Brain microvascular endothelial cell (primary cell): ENCODE results near the gene GRID2IP.
A peak's percentile ranks its signal among the peaks of the same experiment; 100 is the strongest.
"Not testable (repeated sequence)": the region's sequence is repeated elsewhere in the genome, so short reads cannot be mapped to it uniquely, and the experiment has no call there.

Experiments used
- DNase-seq: peaks from one replicate; pipeline ENCODE4 v3.0.0-alpha.2; 2020
- H3K27ac ChIP-seq: fragments of 250-450 bp; sonication (Bioruptor Pico); 2 replicates; pipeline ENCODE4 v1.5.1; 2020; ENCODE audit warnings: mild to moderate bottlenecking, moderate library complexity
- H3K27me3 ChIP-seq: fragments of 250-450 bp; sonication (Bioruptor Pico); replicated peaks from 2 replicates; pipeline ENCODE4 v1.5.1; 2020; ENCODE audit warnings: mild to moderate bottlenecking
- H3K36me3 ChIP-seq: fragments of 250-450 bp; sonication (Bioruptor Pico); replicated peaks from 2 replicates; pipeline ENCODE4 v1.5.1; 2020; ENCODE audit warnings: mild to moderate bottlenecking
- H3K4me3 ChIP-seq: 2 replicates; pipeline ENCODE4 v1.5.1; 2011; ENCODE audit warnings: low read depth, mild to moderate bottlenecking, control low read depth, low read length, moderate library complexity
- CTCF ChIP-seq: IDR thresholded peaks from 2 replicates; pipeline ENCODE4 v1.5.1; 2011; ENCODE audit warnings: low read depth, mild to moderate bottlenecking, moderate library complexity, low read length, control low read depth, inconsistent platforms; ENCODE audit errors: missing control alignments
- in situ Hi-C: cut with HindIII; loops from 2 replicates; pipeline ENCODE4 v1.10.0; 2017; ENCODE audit warnings: low sequenced_read_pairs, low pct_ligation_motif_present

Gene GRID2IP

GRCh38 chr7:6588566-6588965 is 37.3 kb upstream of the GRID2IP start:
- no peak overlapping the region for H3K4me3 ChIP-seq
- no peaks in the 10 kb centered on the region for H3K27me3 ChIP-seq
- in situ Hi-C loops: no loop called here
- no peak for TF ChIP-seq CTCF
- no peak overlapping the region for H3K27ac ChIP-seq
- H3K36me3 ChIP-seq: peaks cover 8% of the 10 kb centered on the region
- no peak for DNase-seq

- in situ Hi-C loops, H3K36me3 ChIP-seq, H3K4me3 ChIP-seq, H3K27me3 ChIP-seq, DNase-seq, H3K27ac ChIP-seq: not testable (repeated sequence)
These were observed 34.6 kb upstream of the GRID2IP start for GRCh38 chr7:6585746-6586432.

GRCh38 chr7:6579446-6579845 is 28.2 kb upstream of the GRID2IP start:
- in situ Hi-C loops: no loop called here
- peak; percentile 51 for TF ChIP-seq CTCF
- peak; percentile 27 for DNase-seq
- peaks cover 6% of the 10 kb centered on the region for H3K36me3 ChIP-seq
- no peaks in the 10 kb centered on the region for H3K27me3 ChIP-seq
- H3K27ac ChIP-seq: no peak overlapping the region
- H3K4me3 ChIP-seq: no peak overlapping the region

GRCh38 chr7:6578114-6579084 is 27.1 kb upstream of the GRID2IP start:
- H3K27me3 ChIP-seq: no peaks in the 10 kb centered on the region
- in situ Hi-C loops: no loop called here
- DNase-seq: no peak
- H3K4me3 ChIP-seq: peak overlapping the region; percentile 76
- H3K27ac ChIP-seq: no peak overlapping the region
- peaks cover 6% of the 10 kb centered on the region for H3K36me3 ChIP-seq
- TF ChIP-seq CTCF: no peak

GRCh38 chr7:6577369-6578113 is 26.3 kb upstream of the GRID2IP start, which contains the start of gene ZDHHC4:
TSS of gene ZDHHC4 (plus strand) at chr7:6577454. CDS start at chr7:6580562, 3,108 bp downstream.
- in situ Hi-C loops: no loop called here
- DNase-seq: peak; percentile 76
- peak within 1 kb of the TSS; percentile 76 for H3K4me3 ChIP-seq
- H3K27me3 ChIP-seq: no peaks in the 10 kb centered on the region
- H3K36me3 ChIP-seq: peaks cover 6% of the 10 kb centered on the region
- H3K27ac ChIP-seq: peak within 1 kb of the TSS; percentile 78
- TF ChIP-seq CTCF: no peak

GRCh38 chr7:6576867-6577368 is 25.7 kb upstream of the GRID2IP start:
- H3K27me3 ChIP-seq, DNase-seq, in situ Hi-C loops, H3K36me3 ChIP-seq: not testable (repeated sequence)
- Histone ChIP-seq H3K4me3 (peak overlapping the region; percentile 76), H3K27ac (peak overlapping the region; percentile 78)
